ENCODE measurements around the gene FAM151B.
"Not testable (repeated sequence)": the region's sequence is repeated elsewhere in the genome, so short reads cannot be mapped to it uniquely, and the experiment has no call there.

Gene FAM151B

GRCh38 chr5:80487829-80488721 lies at the start of gene FAM151B:
Gene FAM151B, plus strand, starts transcription at chr5:80488100. Its CDS starts 24 bp downstream, at chr5:80488124.
- peak; percentile 81 for DNase-seq

GRCh38 chr5:80438739-80439138 lies 49.2 kb upstream of the FAM151B start:
- no peak for DNase-seq

- no peak for DNase-seq
These were observed 48.7 kb upstream of the FAM151B start for GRCh38 chr5:80439213-80439612.

- DNase-seq, result no peak
These were observed 45.2 kb upstream of the FAM151B start for GRCh38 chr5:80442742-80443141.

GRCh38 chr5:80453366-80453765 lies 34.5 kb upstream of the FAM151B start:
- DNase-seq, result no peak

GRCh38 chr5:80463269-80463668 lies 24.6 kb upstream of the FAM151B start:
- no peak for DNase-seq

- DNase-seq, result no peak
These were observed 21.0 kb upstream of the FAM151B start for GRCh38 chr5:80466669-80467485.

GRCh38 chr5:80468131-80468530 lies 19.8 kb upstream of the FAM151B start:
- DNase-seq, result no peak

GRCh38 chr5:80470631-80471030 lies 17.3 kb upstream of the FAM151B start:
- not testable (repeated sequence) for DNase-seq

GRCh38 chr5:80474929-80475328 lies 13.0 kb upstream of the FAM151B start:
- DNase-seq, result no peak

- DNase-seq, result no peak
These were observed 8.2 kb upstream of the FAM151B start for GRCh38 chr5:80479713-80480112.

GRCh38 chr5:80480354-80480753 lies 7.5 kb upstream of the FAM151B start:
- DNase-seq, result no peak

- peak; percentile 46 for DNase-seq
These were observed 6.6 kb upstream of the FAM151B start for GRCh38 chr5:80481019-80481893.

GRCh38 chr5:80482578-80482977 lies 5.3 kb upstream of the FAM151B start:
- DNase-seq, result no peak

- no peak for DNase-seq
These were observed 4.2 kb upstream of the FAM151B start for GRCh38 chr5:80483636-80484232.

GRCh38 chr5:80487444-80487828 lies 464 bp upstream of the FAM151B start:
- DNase-seq, result no peak

GRCh38 chr5:80491296-80491695 lies 3.4 kb downstream of the FAM151B start:
- no peak for DNase-seq

GRCh38 chr5:80492741-80493140 lies 4.8 kb downstream of the FAM151B start:
- no peak for DNase-seq

- not testable (repeated sequence) for DNase-seq
These were observed 5.5 kb downstream of the FAM151B start for GRCh38 chr5:80493443-80493842.

GRCh38 chr5:80495891-80496290 lies 8.0 kb downstream of the FAM151B start:
- no peak for DNase-seq

GRCh38 chr5:80502800-80503199 lies 14.9 kb downstream of the FAM151B start:
- no peak for DNase-seq

GRCh38 chr5:80503641-80504040 lies 15.7 kb downstream of the FAM151B start:
- DNase-seq, result no peak

Measured in CD4-positive, alpha-beta T cell treated with Interleukin-10 for 1 hour (primary cell).